AG08395 (cell line): ENCODE data around the gene TAX1BP3.
"Not testable (repeated sequence)": the region's sequence is repeated elsewhere in the genome, so short reads cannot be mapped to it uniquely, and the experiment has no call there.

ENCODE experiments used
- DNase-seq: peaks from one replicate; pipeline ENCODE4 v3.0.0; 2012; ENCODE audit warnings: mixed read lengths, low spot score

The TAX1BP3 gene, protein sequence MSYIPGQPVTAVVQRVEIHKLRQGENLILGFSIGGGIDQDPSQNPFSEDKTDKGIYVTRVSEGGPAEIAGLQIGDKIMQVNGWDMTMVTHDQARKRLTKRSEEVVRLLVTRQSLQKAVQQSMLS

DNA sequence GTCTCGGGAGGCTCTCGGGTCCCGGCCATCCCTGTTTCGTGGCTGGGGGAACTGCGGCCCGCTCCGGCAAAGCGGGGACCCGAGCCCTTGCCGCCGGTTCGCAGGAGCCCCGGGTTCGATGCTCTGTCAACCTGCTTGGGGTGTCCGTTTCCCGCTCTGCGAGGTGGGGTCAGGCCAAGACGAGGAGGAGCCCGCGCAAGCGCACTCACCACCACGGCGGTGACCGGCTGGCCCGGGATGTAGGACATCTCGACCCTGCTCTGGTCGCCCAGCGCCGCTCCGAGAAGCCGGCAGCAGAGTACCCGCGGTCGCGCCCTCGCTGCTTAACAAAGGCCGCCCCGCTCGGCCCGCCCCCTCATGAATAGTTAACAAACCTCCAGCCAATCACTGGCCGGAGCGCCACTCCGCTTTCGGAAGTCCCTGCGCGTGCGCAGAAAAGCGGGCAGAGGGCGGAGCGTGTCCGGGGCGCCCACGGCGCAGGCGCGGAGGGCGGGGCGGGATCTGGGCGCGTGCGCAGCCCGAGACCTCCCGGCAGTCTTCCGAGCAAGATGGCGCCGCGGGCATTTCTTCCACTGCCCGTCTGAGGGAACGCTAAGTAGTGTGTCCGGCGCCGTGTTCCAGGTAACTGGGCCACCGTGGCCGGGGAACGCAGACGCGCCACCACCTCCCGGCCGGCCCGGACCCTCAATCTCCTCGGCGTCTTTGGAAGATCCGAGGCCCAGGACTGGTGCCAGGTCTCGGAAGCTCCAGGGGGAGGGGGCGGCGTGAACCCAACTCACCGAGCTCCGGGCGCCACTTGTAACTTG, at the start of gene TAX1BP3, which contains the start of gene EMC6:
TAX1BP3 (minus strand) TSS at position 300 of the 806 bp plus-strand sequence; CDS start at position 248, 52 bp downstream.
EMC6 (plus strand) TSS at position 534 of the 806 bp plus-strand sequence. CDS start 335 bp downstream, outside the sequence.
- peak; percentile 100 for DNase-seq

DNA sequence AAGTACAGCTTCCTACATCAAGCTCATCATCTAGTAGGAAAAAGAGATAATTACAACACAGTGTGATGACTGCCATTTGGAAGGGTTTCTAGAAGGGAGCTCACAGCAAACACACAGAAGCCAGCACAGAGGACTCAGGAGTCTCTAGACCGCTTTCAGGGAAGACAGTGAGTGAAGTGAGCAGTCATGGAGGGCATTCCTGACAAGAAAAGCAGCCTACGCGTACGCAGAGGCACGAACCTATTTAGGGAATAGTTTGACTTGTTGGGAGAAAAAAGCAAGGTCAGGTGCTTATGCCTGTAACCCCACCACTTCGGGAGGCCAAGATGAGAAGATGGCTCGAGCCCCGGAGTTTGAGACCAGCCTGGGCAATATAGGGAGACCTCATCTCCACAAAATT, 46.9 kb upstream of the TAX1BP3 start:
- no peak for DNase-seq

DNA sequence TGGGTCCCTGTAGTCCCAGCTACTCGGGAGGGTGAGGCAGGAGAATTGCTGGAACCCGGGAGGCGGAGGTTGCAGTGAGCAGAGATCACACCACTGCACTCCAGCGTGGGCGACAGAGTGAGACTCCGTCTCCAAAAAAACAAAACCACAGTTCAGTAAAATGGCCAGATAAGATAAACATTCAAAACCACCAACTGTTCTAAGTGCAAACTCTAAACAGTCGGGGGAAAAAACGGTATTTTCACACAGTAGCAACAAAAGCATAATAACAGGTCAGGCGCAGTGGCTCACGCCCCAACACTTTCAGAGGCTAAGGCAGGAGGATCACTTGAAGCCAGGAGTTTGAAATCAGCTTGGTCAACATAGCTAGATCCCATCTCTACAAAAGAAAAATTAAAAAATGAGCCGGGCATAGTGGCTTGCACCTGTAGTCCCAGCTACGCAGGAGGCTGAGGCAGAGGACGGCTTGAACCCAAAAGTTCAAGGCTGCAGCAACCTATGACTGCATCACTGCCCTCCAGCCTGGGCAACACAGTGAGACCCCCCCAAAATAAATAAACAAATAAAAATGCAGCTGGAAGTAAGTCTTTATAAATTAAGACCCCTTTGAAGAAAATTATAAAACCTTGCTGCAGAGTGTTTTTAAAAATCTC, 44.6 kb upstream of the TAX1BP3 start:
- DNase-seq, result no peak

DNA sequence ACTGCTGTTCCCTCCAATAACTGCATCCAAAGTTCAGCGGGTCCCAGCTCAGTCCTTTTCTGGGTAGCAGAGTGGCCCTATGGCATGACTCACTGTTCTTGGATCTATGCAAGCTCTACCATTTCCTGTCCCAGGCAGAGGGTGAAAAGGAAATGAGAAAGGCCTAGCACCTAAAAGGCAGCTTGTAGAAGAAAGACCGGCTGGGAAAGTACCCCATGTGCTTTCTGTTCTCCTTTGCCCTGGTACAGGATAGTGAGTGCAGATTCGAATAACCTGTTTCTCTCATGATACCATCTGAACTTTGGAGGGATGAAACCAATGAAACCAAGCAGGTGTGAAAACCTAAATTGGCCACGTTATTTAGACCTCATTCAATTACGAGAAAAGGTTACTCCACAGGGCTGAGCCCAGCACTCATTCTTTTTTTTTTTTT, 42.6 kb upstream of the TAX1BP3 start:
- no peak for DNase-seq

DNA sequence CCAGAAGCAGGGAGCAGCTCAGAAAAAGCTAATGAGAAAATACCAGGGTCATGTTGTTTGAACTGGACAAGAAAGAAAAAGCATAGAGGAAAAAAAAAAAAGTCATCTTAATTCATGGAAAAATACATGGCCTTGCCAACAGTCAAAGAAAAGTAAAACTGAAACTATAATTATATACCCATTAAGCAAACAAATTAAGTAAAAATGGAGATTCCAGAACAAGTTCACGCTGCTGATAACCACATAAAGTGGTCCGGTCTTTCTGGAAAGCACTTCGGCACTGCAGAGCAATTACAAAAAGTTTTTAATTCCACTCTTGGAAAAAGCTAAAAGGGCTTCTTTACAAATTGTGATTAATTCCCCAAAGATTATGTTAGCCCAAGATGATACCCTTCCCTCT, 40.0 kb upstream of the TAX1BP3 start:
- no peak for DNase-seq

DNA sequence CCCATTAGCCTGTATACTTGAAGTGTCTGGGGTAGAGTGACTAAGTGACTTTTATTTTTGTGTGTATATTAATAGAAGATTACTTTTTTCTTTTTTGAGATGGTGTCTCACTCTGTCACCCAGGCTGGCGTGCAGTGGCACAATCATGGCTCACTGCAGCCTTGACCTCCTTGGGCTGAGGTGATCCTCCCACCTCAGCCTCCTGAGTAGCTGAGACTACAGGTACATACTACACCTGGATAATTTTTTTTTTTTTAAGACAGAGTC, 37.3 kb upstream of the TAX1BP3 start:
- not testable (repeated sequence) for DNase-seq

DNA sequence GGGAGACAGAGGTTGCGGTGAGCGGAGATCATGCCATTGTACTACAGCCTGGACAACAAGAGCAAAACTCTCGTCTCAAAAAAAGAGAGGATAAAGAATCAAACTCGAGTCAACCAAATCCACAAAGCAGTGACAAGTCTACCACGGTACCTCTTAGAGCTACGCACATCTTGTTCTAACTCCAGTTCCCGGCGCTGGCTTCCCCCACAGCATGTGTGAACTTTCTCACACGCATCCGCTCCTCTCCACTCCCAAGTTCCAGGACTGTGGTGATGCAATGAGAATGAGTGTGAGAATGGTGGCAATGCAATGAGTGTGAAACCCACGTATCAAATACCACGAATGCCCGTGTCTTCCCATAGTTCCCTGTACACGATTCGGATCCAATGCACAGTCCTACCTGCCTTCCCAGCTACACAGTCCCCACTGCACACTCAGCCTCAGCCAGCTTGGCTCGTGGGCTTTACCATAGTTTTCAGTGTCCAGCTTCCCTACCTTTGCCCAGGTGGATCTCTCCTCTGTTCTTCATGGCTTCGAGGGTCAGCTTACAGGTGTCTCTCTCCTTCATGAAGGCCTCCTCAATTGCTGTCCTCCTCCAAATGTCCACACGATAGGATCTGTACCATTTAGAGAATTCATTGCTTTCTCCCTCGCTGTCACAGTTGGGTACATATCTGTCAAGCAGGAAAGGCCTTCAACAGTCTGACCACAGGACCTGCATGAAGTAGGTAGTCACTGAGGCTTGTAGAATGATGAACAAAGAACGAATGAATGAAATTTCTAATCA, 36.7 kb upstream of the TAX1BP3 start:
- DNase-seq, result no peak

DNA sequence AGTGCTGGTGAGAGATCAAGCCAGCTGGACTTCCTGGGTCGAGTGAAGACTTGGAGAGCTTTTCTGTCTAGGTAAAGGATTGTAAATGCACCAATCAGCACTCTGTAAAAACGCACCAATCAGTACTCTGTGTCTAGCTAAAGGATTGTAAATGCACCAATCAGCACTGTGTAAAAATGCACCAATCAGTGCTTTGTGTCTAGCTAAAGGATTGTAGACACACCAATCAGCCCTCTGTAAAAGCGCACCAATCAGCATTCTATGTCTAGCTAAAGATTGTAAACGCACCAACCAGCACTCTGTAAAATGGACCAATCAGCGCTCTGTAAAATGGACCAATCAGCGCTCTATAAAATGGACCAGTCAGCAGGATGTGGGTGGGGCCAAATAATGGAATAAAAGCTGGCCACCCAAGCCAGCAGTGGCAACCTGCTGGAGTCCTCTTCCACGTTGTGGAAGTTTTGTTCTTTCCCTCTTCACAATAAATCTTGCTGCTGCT, 33.7 kb upstream of the TAX1BP3 start:
- not testable (repeated sequence) for DNase-seq

DNA sequence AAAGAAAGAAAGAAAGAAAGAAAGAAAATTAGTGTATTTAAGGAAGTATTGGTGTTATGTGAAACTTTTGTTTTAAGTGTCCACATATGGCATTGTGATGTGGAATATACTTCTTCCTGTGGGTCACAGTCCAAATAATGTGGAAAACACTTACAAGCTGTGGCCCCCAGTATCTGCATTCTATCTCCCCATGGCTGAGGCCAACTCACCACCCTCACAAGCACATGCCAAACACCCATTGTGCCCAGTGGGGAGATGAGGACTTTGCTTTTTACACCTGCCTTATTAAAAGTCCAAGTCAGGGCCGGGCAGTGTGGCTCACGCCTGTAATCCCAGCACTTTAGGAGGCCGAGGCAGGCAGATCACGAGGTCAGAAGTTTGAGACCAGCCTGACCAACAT, 31.6 kb upstream of the TAX1BP3 start:
- no peak for DNase-seq

DNA sequence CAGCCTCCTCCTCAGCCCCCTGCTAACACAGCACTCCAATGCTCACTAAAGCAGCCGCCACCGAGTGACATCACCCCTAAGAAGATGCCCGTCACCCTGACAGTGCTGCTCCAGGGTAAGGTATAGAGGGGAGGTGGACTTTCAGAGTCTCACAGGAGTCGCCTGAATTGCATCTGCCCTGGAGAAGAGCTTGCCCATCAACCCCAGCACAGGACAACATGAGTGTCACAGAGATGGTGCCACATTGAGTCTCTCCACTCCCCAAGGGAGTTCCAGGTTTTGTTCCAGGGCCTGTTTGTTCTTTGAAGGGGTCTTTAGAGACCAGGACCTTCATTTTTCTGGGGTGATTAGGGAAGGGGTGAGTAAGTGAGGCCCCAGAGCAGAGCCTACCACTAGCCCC, 29.8 kb upstream of the TAX1BP3 start:
- no peak for DNase-seq

DNA sequence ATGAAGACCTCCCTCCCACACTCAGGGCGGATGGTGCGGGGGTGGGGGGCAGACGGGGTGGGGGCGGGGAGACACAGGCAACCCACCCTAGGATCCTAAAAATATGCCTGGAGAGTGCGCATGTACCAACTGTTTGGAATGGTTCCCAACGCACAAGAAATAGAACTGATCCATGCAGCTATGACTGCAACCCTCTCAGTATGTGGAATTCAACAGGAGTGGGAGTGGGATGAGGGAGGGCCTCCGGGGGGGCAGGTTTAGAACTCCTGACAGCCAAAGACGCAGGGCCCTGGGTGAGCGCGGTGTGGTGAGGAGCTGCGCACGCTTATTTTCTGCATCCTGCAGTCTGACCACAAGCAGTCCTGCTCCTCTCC, 28.7 kb upstream of the TAX1BP3 start:
- DNase-seq, result no peak

DNA sequence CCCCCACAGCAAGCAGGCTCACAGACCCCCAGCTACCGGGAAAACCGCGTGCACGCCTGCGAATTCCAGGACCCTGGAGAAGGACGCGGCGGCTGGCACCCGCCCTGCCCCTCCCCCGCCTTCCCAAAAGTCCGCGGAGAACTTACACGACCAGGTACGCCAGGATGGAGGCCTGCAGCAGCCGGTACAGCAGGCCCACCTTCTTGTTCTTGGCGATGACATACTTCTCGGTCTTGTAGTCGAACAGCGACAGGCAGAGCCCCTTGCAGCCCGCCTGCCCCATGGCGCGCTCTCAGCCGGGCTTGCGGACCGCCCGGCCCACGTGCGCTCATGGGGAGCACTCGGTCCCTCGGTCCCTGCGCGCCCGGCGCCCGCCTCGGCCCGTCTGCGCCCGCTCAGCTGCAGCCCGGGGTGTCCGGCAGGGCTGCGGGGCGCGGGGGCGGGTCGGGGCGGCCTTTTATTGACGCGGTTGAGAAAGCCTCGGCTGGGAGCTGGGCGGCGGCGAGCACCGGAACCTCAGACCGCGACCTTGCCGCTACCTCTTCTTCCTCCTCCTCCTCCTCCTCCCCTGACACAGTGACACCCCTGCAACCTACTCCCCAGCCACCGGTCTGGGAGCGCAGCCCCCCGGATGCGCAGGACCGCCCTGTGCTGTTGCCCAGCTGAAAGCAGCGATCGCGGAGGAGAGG, 27.5 kb upstream of the TAX1BP3 start, which contains the start of gene P2RX5:
P2RX5 (minus strand) TSS at position 433 of the 689 bp plus-strand sequence; CDS start at position 283, 150 bp downstream.
- DNase-seq, result no peak

DNA sequence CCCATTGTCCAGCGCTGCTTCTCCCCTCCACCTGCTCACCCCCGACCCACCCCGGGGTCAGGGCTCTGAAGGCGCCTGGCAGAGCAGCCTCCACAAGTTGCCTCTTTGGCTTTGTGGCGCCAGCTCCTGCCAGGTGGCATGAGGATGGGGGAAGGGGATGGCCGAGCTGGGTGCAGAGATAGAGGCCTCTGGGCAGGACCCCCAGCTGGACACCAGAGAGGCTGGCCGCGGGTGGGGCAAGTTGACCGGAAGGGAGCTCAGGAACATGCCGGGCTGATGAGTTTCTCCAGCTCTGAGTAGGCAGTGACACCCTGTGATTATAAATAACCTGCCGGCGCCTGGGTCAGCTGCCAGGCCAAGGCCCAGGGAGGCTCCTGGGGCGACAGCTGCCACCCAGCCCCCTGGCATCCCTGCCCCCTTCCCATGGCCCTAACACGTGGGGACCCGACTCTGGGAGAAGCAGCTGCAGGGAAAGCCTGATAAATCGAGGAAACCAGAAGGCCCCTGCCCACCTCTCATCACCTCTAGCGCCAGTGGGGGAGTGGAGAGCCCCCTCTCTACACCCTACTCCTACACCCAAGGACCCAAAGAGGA, 26.8 kb upstream of the TAX1BP3 start:
- DNase-seq, result no peak

DNA sequence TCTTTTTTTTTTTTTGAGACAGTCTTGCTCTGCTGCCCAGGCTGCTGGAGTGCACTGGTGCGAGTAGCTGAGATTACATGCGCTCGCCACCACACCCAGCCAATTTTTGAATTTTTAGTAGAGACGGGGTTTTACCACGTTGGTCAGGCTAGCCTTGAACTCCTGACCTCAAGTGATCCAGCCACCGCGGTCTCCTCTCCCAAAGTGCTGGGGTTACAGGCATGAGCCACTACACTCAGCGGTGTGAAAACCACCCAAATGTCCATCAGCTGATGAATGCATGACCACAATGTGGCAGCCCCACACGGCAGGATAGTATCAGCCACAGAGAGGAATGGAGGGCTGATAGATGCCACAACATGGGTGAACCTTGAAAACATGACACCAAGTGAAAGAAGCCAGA, 25.5 kb upstream of the TAX1BP3 start:
- no peak for DNase-seq

DNA sequence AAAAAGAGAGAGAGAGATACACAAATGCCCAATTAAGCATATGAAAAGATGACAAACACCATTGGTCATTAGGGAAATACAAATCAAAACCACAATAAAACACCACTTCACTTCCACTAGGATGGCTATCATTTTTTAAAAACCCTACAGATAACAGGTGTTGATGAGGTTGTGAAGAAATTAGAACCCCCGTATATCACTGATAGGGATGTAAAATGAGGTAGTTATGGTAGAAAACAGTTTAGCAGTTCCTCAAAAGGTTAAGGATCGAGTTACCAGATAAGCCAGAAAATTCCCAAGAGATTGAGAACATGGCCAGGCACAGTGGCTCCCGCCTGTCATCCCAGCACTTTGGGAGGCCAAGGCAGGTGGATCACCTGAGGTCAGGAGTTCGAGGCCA, 24.8 kb upstream of the TAX1BP3 start:
- no peak for DNase-seq

DNA sequence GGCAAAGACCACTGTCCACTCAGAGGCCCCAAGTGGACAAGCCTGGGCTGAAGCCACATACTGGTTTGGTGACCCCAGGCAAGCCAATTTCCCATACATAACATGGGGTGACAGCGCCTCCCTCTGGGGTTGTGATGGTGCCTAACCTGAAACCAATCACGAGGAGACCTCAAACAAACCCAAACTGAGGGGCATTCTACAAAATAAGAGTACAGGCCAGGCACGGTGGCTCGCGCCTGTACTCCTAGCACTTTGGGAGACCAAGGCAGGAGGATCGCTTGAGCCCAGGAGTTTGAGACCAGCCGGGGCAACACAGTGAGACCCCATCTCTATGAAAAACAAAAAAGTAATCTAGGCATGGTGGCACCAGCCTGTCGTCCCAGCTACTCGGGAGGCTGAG, 24.0 kb upstream of the TAX1BP3 start:
- DNase-seq, result no peak

DNA sequence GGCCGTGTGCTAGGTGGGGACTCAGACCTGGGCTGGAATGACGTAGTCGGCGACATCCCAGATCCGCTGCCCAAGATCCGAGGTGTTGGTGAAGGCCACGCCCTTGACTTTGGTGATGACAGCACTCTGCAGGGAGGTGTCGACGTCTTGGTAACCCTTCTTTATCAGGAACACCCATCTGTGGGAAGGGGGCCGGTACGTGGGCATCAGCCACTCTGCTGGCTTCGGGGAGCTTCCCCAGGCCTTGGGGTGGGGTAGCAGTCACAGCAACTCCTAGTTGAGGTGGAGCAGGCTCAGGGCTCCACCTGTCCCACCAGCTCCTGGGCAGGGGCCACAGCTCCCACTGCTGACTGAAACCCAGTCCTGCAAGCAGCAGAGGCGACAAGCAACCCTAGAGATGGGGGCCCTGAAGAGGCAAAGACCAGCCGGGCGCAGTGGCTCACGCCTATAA, 23.3 kb upstream of the TAX1BP3 start:
- no peak for DNase-seq

DNA sequence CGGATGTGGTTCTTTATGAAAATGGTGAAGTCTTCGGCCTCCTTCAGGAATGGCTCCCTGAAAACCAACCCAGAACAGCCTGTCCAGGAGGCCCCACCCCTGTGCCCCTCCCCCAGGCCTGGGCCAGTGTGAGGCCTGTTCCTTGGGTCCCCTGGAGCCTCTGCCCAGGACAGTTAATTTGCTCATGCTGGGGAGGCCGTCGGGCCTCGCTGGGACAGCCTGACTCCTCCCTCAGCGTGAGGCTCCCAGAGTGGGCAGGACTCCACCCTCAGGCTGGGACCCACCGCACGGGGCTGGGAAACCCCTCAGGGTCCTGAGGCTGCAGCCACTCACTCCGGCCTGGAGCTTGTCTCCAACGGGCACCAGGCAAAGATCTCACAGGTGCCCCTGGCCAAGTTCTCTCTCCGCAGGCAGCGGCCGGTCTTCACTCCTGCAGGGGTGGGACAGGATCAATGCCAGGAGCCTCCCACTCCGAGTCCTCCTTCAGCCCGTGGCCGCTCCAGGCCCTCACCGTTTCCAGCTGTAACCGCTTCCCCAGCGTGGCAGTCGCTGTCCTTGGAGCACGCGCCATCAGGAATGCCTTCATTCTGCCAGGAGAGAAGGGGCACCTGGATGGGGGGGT, 21.8 kb upstream of the TAX1BP3 start:
- no peak for DNase-seq

DNA sequence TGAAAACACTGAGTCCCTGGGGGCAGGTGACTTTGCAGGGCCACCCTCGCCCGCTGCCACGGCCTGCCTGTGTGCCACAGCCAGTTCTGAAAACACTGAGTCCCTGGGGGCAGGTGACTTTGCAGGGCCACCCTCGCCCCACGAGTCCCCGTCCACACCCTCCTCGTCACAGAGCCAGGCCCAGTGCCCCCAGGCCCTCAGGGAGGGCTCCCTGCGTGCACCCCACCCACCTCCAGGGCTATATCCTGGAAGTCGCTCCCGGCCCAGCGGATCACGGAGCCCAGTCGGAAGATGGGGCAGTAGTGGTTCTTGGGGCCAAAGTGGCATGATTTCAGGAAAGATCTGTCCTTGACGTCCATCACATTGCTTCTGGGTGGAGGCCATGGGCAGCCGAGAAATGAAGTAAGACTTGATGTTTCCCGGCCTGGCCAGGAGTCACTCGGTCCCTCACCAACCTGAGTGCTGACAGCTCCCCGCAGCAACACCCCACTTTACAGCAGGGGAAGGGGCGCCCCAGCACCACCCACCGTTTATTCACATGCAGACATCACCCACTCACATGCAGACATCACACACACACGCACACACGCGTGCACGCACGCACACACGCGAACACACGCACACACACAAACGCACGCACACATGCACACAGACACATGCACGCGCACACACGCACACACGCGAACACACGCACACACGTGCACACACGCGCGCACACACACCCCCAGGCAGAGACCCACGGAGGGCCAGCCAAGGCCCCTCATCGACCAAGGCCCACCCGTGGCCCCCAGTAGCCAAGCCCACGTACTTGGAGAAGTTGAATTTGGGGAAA, 21.1 kb upstream of the TAX1BP3 start:
- DNase-seq, result no peak

DNA sequence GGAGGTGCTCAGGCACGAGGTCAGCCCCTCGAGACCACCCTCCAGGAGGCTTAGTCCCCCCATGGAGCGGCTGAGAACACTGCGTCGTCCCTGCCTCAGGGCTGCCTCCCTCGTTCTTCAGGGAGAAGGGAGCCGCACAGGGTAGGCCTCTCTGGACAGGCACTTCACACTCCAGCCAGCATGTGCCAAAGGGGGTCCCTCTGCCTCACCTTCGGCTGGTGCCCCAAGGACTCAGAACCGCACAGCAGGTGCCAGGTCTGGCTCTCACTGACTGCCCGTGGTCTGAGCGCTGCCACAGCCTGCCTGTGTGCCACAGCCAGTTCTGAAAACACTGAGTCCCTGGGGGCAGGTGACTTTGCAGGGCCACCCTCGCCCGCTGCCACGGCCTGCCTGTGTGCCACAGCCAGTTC, 20.5 kb upstream of the TAX1BP3 start:
- DNase-seq, result no peak
